H1 (cell line): ENCODE measurements around the gene ILDR2. TPM values are rescaled to one million over a fixed set of nuclear protein-coding genes. Genes with fewer than 3 reads are reported as not detected.

Experiments used
- CTCF ChIA-PET: fragments of 300-600 bp; sonication (Branson Sonifier 250); formaldehyde crosslinking; loops from one replicate; lab custom pipeline; 2021; ENCODE audit not compliant: partially characterized antibody; lab: Charles Lee
- POLR2A ChIA-PET: fragments of 300-600 bp; sonication (Branson Sonifier 250); formaldehyde crosslinking; loops from one replicate; lab custom pipeline; 2021; ENCODE audit warnings: inconsistent platforms; ENCODE audit not compliant: partially characterized antibody; lab: Charles Lee
- DNase-seq, 2 experiments: peaks; one replicate each; pipeline versions ENCODE4 v3.0.0 to v3.0.0-alpha.2; 2010 to 2022; ENCODE audit warnings: low spot score in 2 of 2, low read depth in 1 of 2, mixed read lengths in 1 of 2
- FAIRE-seq: peaks from 2 replicates; lab custom pipeline; 2011; peaks lifted over from hg19 to GRCh38; lab: Jason Lieb, UNC
- H2AFZ ChIP-seq: 2 replicates; pipeline ENCODE4 v1.8.1; 2012; ENCODE audit warnings: low read length, inconsistent platforms
- H2AK5ac ChIP-seq: 2 replicates; pipeline ENCODE4 v1.6.1; 2013; ENCODE audit warnings: low read depth, low read length
- H2BK120ac ChIP-seq: replicated peaks from 2 replicates; pipeline ENCODE3; 2013; ENCODE audit warnings: low read depth, low read length, inconsistent platforms
- H2BK12ac ChIP-seq: 2 replicates; pipeline ENCODE4 v1.6.1; 2013; ENCODE audit warnings: low read depth, low read length
- H2BK15ac ChIP-seq: 2 replicates; pipeline ENCODE4 v1.6.1; 2013; ENCODE audit warnings: low read length
- H2BK20ac ChIP-seq: 2 replicates; pipeline ENCODE4 v1.6.1; 2013; ENCODE audit warnings: low read length
- H2BK5ac ChIP-seq: 2 replicates; pipeline ENCODE4 v1.6.1; 2013; ENCODE audit warnings: low read depth, low read length
- H3K14ac ChIP-seq: 2 replicates; pipeline ENCODE4 v1.6.1; 2013; ENCODE audit warnings: inconsistent platforms; ENCODE audit not compliant: insufficient read length
- H3K18ac ChIP-seq: 2 replicates; pipeline ENCODE4 v1.6.1; 2013; ENCODE audit warnings: low read length; ENCODE audit errors: extremely low read depth
- H3K23ac ChIP-seq: 2 replicates; pipeline ENCODE4 v1.6.1; 2013; ENCODE audit warnings: inconsistent platforms; ENCODE audit not compliant: insufficient read length
- H3K23me2 ChIP-seq: 2 replicates; pipeline ENCODE4 v1.6.1; 2013; ENCODE audit warnings: low read depth, low read length
- H3K27ac ChIP-seq: 2 replicates; pipeline ENCODE4 v1.6.1; 2011; ENCODE audit warnings: low read depth, low read length, inconsistent platforms
- H3K27me3 ChIP-seq, 4 experiments: replicated peaks in 1 of 4; 1 replicate in 1 of 4; 2 replicates in 3 of 4; pipeline versions ENCODE4 v1.6.1 to v1.8.1; 2011 to 2013; ENCODE audit warnings: low read length in 3 of 4, mild to moderate bottlenecking in 3 of 4, inconsistent platforms in 2 of 4, mixed read lengths in 2 of 4, moderate library complexity in 1 of 4; ENCODE audit not compliant: control insufficient read depth in 3 of 4, insufficient read depth in 3 of 4; ENCODE audit errors: extremely low read depth in 1 of 4
- H3K36me3 ChIP-seq, 4 experiments: 2 replicates each; pipeline versions ENCODE4 v1.6.1 to v1.8.1; 2011 to 2013; ENCODE audit warnings: mild to moderate bottlenecking in 4 of 4, low read length in 3 of 4, moderate library complexity in 2 of 4, control low read depth in 1 of 4, inconsistent platforms in 1 of 4; ENCODE audit not compliant: insufficient read depth in 4 of 4, control insufficient read depth in 2 of 4
- H3K4ac ChIP-seq: replicated peaks from 2 replicates; pipeline ENCODE3; 2013; ENCODE audit warnings: low read length, low read depth, mixed read lengths, inconsistent platforms; ENCODE audit not compliant: insufficient read length
- H3K4me1 ChIP-seq, 4 experiments: replicated peaks in 1 of 4; 1 replicate in 1 of 4; 2 replicates in 3 of 4; pipeline versions ENCODE4 v1.6.1 to v1.8.1; 2011 to 2013; ENCODE audit warnings: low read length in 3 of 4, inconsistent platforms in 2 of 4, mixed read lengths in 1 of 4; ENCODE audit not compliant: insufficient read depth in 4 of 4, control insufficient read depth in 3 of 4
- H3K4me2 ChIP-seq, 2 experiments: 2 replicates each; pipeline versions ENCODE4 v1.6.1 to v1.8.1; 2011 to 2013; ENCODE audit warnings: low read depth in 2 of 2, low read length in 2 of 2, control low read depth in 1 of 2, inconsistent platforms in 1 of 2, mild to moderate bottlenecking in 1 of 2; ENCODE audit not compliant: insufficient read depth in 1 of 2
- H3K4me3 ChIP-seq, 4 experiments: fragments of 200-600, 300-600 bp in 1 of 4; sonication (generic), shearing (Covaris generic), sonication (Bioruptor Twin) in 1 of 4; 2 replicates each; pipeline versions ENCODE4 v1.5.1 to v1.8.1; 2011 to 2016; ENCODE audit warnings: low read length in 4 of 4, low read depth in 3 of 4, control low read depth in 2 of 4, inconsistent platforms in 2 of 4, mild to moderate bottlenecking in 2 of 4, mixed read lengths in 1 of 4, moderate library complexity in 1 of 4; ENCODE audit not compliant: insufficient read depth in 2 of 4; ENCODE audit errors: extremely low read depth in 1 of 4
- H3K56ac ChIP-seq: replicated peaks from 2 replicates; pipeline ENCODE3; 2013; ENCODE audit warnings: low read depth, mild to moderate bottlenecking, mixed read lengths, low read length, inconsistent platforms; ENCODE audit not compliant: insufficient read length
- H3K79me1 ChIP-seq: 2 replicates; pipeline ENCODE4 v1.6.1; 2013; ENCODE audit warnings: low read depth, low read length, control low read depth
- H3K79me2 ChIP-seq, 2 experiments: 2 replicates each; pipeline versions ENCODE4 v1.6.1 to v1.8.1; 2012 to 2013; ENCODE audit warnings: low read length in 2 of 2, mild to moderate bottlenecking in 2 of 2, inconsistent platforms in 1 of 2; ENCODE audit not compliant: insufficient read depth in 2 of 2, control insufficient read depth in 1 of 2
- H3K9ac ChIP-seq, 4 experiments: replicated peaks in 1 of 4; 1 replicate in 1 of 4; 2 replicates in 3 of 4; pipeline versions ENCODE4 v1.6.1 to v1.8.1; 2011 to 2013; ENCODE audit warnings: low read depth in 3 of 4, low read length in 3 of 4, control low read depth in 2 of 4, mild to moderate bottlenecking in 2 of 4, moderate library complexity in 2 of 4, inconsistent platforms in 1 of 4; ENCODE audit errors: extremely low read depth in 1 of 4
- H3K9me3 ChIP-seq, 2 experiments: 2 replicates each; pipeline versions ENCODE4 v1.6.1 to v1.8.1; 2012 to 2013; ENCODE audit warnings: mild to moderate bottlenecking in 2 of 2, moderate library complexity in 2 of 2, control low read depth in 1 of 2, inconsistent platforms in 1 of 2, low read depth in 1 of 2, low read length in 1 of 2, mixed read lengths in 1 of 2; ENCODE audit not compliant: insufficient read depth in 2 of 2
- H4K20me1 ChIP-seq, 2 experiments: replicated peaks in 1 of 2; 2 replicates each; pipeline versions ENCODE3 to v1.8.1; 2011 to 2013; ENCODE audit warnings: inconsistent platforms in 2 of 2, low read length in 2 of 2, mild to moderate bottlenecking in 1 of 2; ENCODE audit not compliant: insufficient read depth in 2 of 2, control insufficient read depth in 1 of 2
- H4K5ac ChIP-seq: 2 replicates; pipeline ENCODE4 v1.6.1; 2013; ENCODE audit warnings: low read length, low read depth, mixed read lengths, inconsistent platforms; ENCODE audit not compliant: insufficient read length
- H4K8ac ChIP-seq: 2 replicates; pipeline ENCODE4 v1.8.0; 2013; ENCODE audit warnings: mild to moderate bottlenecking, moderate library complexity, low read length, inconsistent platforms; ENCODE audit not compliant: insufficient read depth; ENCODE audit errors: extremely low read depth
- H4K91ac ChIP-seq: replicated peaks from 2 replicates; pipeline ENCODE3; 2013; ENCODE audit warnings: low read length, mixed read lengths, inconsistent platforms; ENCODE audit not compliant: insufficient read length
- ATF2 ChIP-seq: IDR thresholded peaks from 2 replicates; pipeline ENCODE4 v1.6.1; 2012; ENCODE audit warnings: low read length, inconsistent platforms
- BCL11A ChIP-seq, 2 experiments: IDR thresholded peaks; one replicate each; pipeline ENCODE4 v1.6.1; 2011; ENCODE audit warnings: low read depth in 2 of 2, low read length in 2 of 2, mild to moderate bottlenecking in 2 of 2
- CEBPB ChIP-seq: IDR thresholded peaks from 2 replicates; pipeline ENCODE4 v1.6.1; 2012; ENCODE audit warnings: low read depth, low read length
- EGR1 ChIP-seq: IDR thresholded peaks from 2 replicates; pipeline ENCODE4 v1.6.1; 2011; ENCODE audit warnings: low read depth, low read length, borderline replicate concordance
- GABPA ChIP-seq: IDR thresholded peaks from 2 replicates; pipeline ENCODE4 v1.6.1; 2011; ENCODE audit warnings: mild to moderate bottlenecking, low read length, moderate library complexity, borderline replicate concordance; ENCODE audit not compliant: insufficient read depth
- GTF2F1 ChIP-seq: IDR thresholded peaks from 2 replicates; pipeline ENCODE4 v1.6.1; 2012; ENCODE audit warnings: low read depth, low read length, improper control_type of control experiment, borderline replicate concordance
- MAX ChIP-seq: IDR thresholded peaks from 2 replicates; pipeline ENCODE4 v1.6.1; 2012; ENCODE audit warnings: inconsistent platforms
- NRF1 ChIP-seq: IDR thresholded peaks from 2 replicates; pipeline ENCODE4 v1.6.1; 2011; ENCODE audit warnings: mild to moderate bottlenecking, low read depth, low read length, improper control_type of control experiment
- POLR2AphosphoS5 ChIP-seq: IDR thresholded peaks from 2 replicates; pipeline ENCODE4 v1.6.1; 2011; ENCODE audit warnings: low read depth, low read length
- TBP ChIP-seq: IDR thresholded peaks from 2 replicates; pipeline ENCODE4 v1.6.1; 2011; ENCODE audit warnings: low read depth, low read length, improper control_type of control experiment
- WGBS, 2 experiments: shearing (Covaris generic) in 1 of 2; methylation state at CpG; one replicate each; pipeline versions ENCODE4 v1.1.6 to v1.1.7; 2013 to 2015; ENCODE audit warnings: low lambda C conversion rate in 2 of 2, mixed read lengths in 2 of 2, inconsistent platforms in 1 of 2, low coverage in 1 of 2, missing lambda C conversion rate in 1 of 2; ENCODE audit not compliant: insufficient replicate concordance in 2 of 2, insufficient coverage in 1 of 2, insufficient read length in 1 of 2; ENCODE audit errors: extremely low coverage in 1 of 2, missing lambda C conversion rate in 1 of 2; 5-methylcytosine and 5-hydroxymethylcytosine counted together
- polyA plus RNA-seq, 7 experiments: library from polyadenylated mRNA; depleted of rRNA in 3 of 7; stranded (reverse) in 5 of 7; unstranded in 2 of 7; fragments of >200 nt in 5 of 7; fragments of 200-250 nt in 2 of 7; gene quantifications; 1 replicate in 5 of 7; 2 replicates in 1 of 7; 4 replicates in 1 of 7; pipeline versions ENCODE4 v1.2.1 to v1.2.3, GENCODE V29; 2011 to 2013; ENCODE audit warnings: missing spikeins in 2 of 7, mixed read lengths in 2 of 7
- total RNA-seq: library from RNA; stranded (reverse); fragmentation: NEBNext Ultra II Directional; extraction: Animal tissue kit (Norgen Biotek cat#: 25700); gene quantifications from 2 replicates; pipeline ENCODE4 v1.2.1, GENCODE V29; 2021

The ILDR2 gene
- total and polyA plus RNA-seq, 2 of the 8 experiments (the other 6 are each of a cell fraction or from before 2014, with no cell fraction given): 0.85 to 0.86 TPM

- Histone ChIP-seq H4K91ac (no peak overlapping the region), H2BK12ac (no peak overlapping the region), H3K4me2 (no peak overlapping the region), H3K14ac (no peak overlapping the region), H4K8ac (no peak overlapping the region), H3K4me1 (peaks cover 3 to 15% (median 10%) of the 10 kb centered on the region in 4 experiments), H3K27ac (no peak overlapping the region), H3K79me1 (peaks cover 4% of the 10 kb centered on the region; the same call in 1 of the 2 replicates), H3K79me2 (no peaks in the 10 kb centered on the region), H2AFZ (no peak overlapping the region), H2BK5ac (no peak overlapping the region), H3K23me2 (no peaks in the 10 kb centered on the region), H2BK20ac (no peak overlapping the region), H4K5ac (no peak overlapping the region), H3K56ac (no peak overlapping the region), H3K36me3 (peaks cover 0 to 86% (median 22%) of the 10 kb centered on the region in 4 experiments), H2BK15ac (no peak overlapping the region), H3K4me3 (no peak overlapping the region), H2AK5ac (no peak overlapping the region), H3K4ac (no peak overlapping the region), H4K20me1 (peaks cover 0 to 5% of the 10 kb centered on the region in 2 experiments), H2BK120ac (no peak overlapping the region), H3K18ac (no peak overlapping the region), H3K23ac (no peak overlapping the region), H3K27me3 (no peaks in the 10 kb centered on the region), H3K9me3 (no peaks in the 10 kb centered on the region), H3K9ac (no peak overlapping the region)
- CTCF ChIA-PET: interaction anchor here (1.0 to 1.7 kb wide), 5 partner anchors 10 to 200 kb away, joined by 3 to 4 read pairs (median 4); partner anchors contain the start of gene TADA1
- FAIRE-seq: no peak
- 91% methylated on average over 7 of the region's 7 CpGs; no CpG with 5 or more reads in 1 of the 2 experiments for WGBS, 2 experiments
- POLR2A ChIA-PET: interaction anchor here (1.7 to 10.4 kb wide), 2 partner anchors 10 to 15 kb away, joined by 7 to 147 read pairs; partner anchors contain the start of gene POGK
- DNase-seq: no peak
- TF ChIP-seq EGR1 (no peak), GTF2F1 (no peak), MAX (no peak), BCL11A (IDR thresholded peaks at IDR 0.05; ENCODE audit: low read depth in 2 of 2, low read length in 2 of 2) (no peak), CEBPB (no peak), ATF2 (no peak), NRF1 (no peak), TBP (no peak), GABPA (no peak), POLR2AphosphoS5 (no peak)
Observed at GRCh38 chr1:166858726-166859419, 116.5 kb downstream of the ILDR2 start.
